ENCODE measurements around the gene LRBA.
"Not testable (repeated sequence)": the region's sequence is repeated elsewhere in the genome, so short reads cannot be mapped to it uniquely, and the experiment has no call there.

Gene LRBA

GRCh38 chr4:151014521-151015458 lies at the start of gene LRBA:
TSS of gene LRBA (minus strand) at chr4:151015284. CDS start at chr4:151014642, 642 bp downstream.
- DNase-seq (ENCODE audit: low read depth in 1 of 2, low spot score in 1 of 2), result peak; percentile 66 to 70

GRCh38 chr4:151063143-151063542 lies 48.1 kb upstream of the LRBA start:
- DNase-seq (ENCODE audit: low read depth in 1 of 2, low spot score in 1 of 2), result not testable (repeated sequence)

- DNase-seq (ENCODE audit: low read depth in 1 of 2, low spot score in 1 of 2), result no peak
Measured at GRCh38 chr4:151055539-151055938, 40.5 kb upstream of the LRBA start.

- no peak for DNase-seq (ENCODE audit: low read depth in 1 of 2, low spot score in 1 of 2)
Measured at GRCh38 chr4:151052785-151053184, 37.7 kb upstream of the LRBA start.

GRCh38 chr4:151049430-151049884 lies 34.4 kb upstream of the LRBA start:
- no peak for DNase-seq (ENCODE audit: low read depth in 1 of 2, low spot score in 1 of 2)

- DNase-seq (ENCODE audit: low read depth in 1 of 2, low spot score in 1 of 2), result no peak
Measured at GRCh38 chr4:151048913-151049312, 33.8 kb upstream of the LRBA start.

- no peak for DNase-seq (ENCODE audit: low read depth in 1 of 2, low spot score in 1 of 2)
Measured at GRCh38 chr4:151046609-151047008, 31.5 kb upstream of the LRBA start.

GRCh38 chr4:151045907-151046306 lies 30.8 kb upstream of the LRBA start:
- no peak for DNase-seq (ENCODE audit: low read depth in 1 of 2, low spot score in 1 of 2)

- no peak for DNase-seq (ENCODE audit: low read depth in 1 of 2, low spot score in 1 of 2)
Measured at GRCh38 chr4:151043803-151044515, 28.9 kb upstream of the LRBA start.

GRCh38 chr4:151039733-151040132 lies 24.6 kb upstream of the LRBA start:
- no peak for DNase-seq (ENCODE audit: low read depth in 1 of 2, low spot score in 1 of 2)

- no peak for DNase-seq (ENCODE audit: low read depth in 1 of 2, low spot score in 1 of 2)
Measured at GRCh38 chr4:151038452-151039157, 23.5 kb upstream of the LRBA start.

GRCh38 chr4:151035911-151036310 lies 20.8 kb upstream of the LRBA start:
- DNase-seq (ENCODE audit: low read depth in 1 of 2, low spot score in 1 of 2), result no peak

- no peak for DNase-seq (ENCODE audit: low read depth in 1 of 2, low spot score in 1 of 2)
Measured at GRCh38 chr4:151035328-151035727, 20.2 kb upstream of the LRBA start.

- no peak for DNase-seq (ENCODE audit: low read depth in 1 of 2, low spot score in 1 of 2)
Measured at GRCh38 chr4:151034829-151035228, 19.7 kb upstream of the LRBA start.

- DNase-seq (ENCODE audit: low read depth in 1 of 2, low spot score in 1 of 2), result no peak
Measured at GRCh38 chr4:151031831-151032605, 16.9 kb upstream of the LRBA start.

GRCh38 chr4:151029537-151029936 lies 14.5 kb upstream of the LRBA start:
- peak in 1 of 2 donors; percentile 32 for DNase-seq (ENCODE audit: low read depth in 1 of 2, low spot score in 1 of 2)

GRCh38 chr4:151029006-151029405 lies 13.9 kb upstream of the LRBA start:
- DNase-seq (ENCODE audit: low read depth in 1 of 2, low spot score in 1 of 2), result not testable (repeated sequence)

- DNase-seq (ENCODE audit: low read depth in 1 of 2, low spot score in 1 of 2), result no peak
Measured at GRCh38 chr4:151025759-151026158, 10.7 kb upstream of the LRBA start.

GRCh38 chr4:151022586-151022985 lies 7.5 kb upstream of the LRBA start:
- no peak for DNase-seq (ENCODE audit: low read depth in 1 of 2, low spot score in 1 of 2)

- DNase-seq (ENCODE audit: low read depth in 1 of 2, low spot score in 1 of 2), result no peak
Measured at GRCh38 chr4:151021637-151022334, 6.7 kb upstream of the LRBA start.
